ENCODE measurements around the gene CDYL.

GRCh38 chr6:4851035-4851434, 74.8 kb downstream of the CDYL start:
- TF ChIP-seq CTCF (IDR thresholded peaks at IDR 0.05; ENCODE audit: low read depth, low read length, missing input control) (no peak), RAD21 (IDR thresholded peaks at IDR 0.05) (no peak), REST (IDR thresholded peaks at IDR 0.05) (no peak), TAF1 (conservative IDR thresholded peaks at IDR 0.05) (no peak), EGR1 (IDR thresholded peaks at IDR 0.05; ENCODE audit: low read depth in 2 of 2) (no peak), RXRA (IDR thresholded peaks at IDR 0.05) (no peak), JUND (IDR thresholded peaks at IDR 0.05) (no peak), YY1 (IDR thresholded peaks at IDR 0.05) (no peak), SP1 (IDR thresholded peaks at IDR 0.05) (no peak)

Data from liver (tissue), 3 donors.